GM12878 (cell line): ENCODE results near the gene RHEBL1. TPM values are rescaled to one million over a fixed set of nuclear protein-coding genes. Genes with fewer than 3 reads are reported as not detected.

ENCODE experiments used
- ATAC-seq: fragments of 200-7000 bp; cut with Tn5 transposase; 3 replicates; pipeline ENCODE4 v1.9.1; 2020; ENCODE audit warnings: mild to moderate bottlenecking, moderate library complexity
- BruUV-seq: library from RNA; stranded (reverse); fragments of 400-500 nt; replicated peaks from 2 replicates; lab custom pipeline; 2021; lab: Mats Ljungman, UMichigan
- CTCF ChIA-PET: fragments of 300-600 bp; sonication (Branson Sonifier 250); formaldehyde crosslinking; extraction: SDS; loops from one replicate; lab custom pipeline; 2021; ENCODE audit warnings: inconsistent platforms; lab: Yijun Ruan, JAX
- POLR2A ChIA-PET: fragments of 350-600 bp; formaldehyde crosslinking; extraction: SDS; loops from one replicate; lab custom pipeline; 2021; ENCODE audit warnings: inconsistent platforms; lab: Charles Lee
- RAD21 ChIA-PET: fragments of 300-600 bp; sonication (Branson Sonifier 250); formaldehyde crosslinking; loops from one replicate; lab custom pipeline; 2023; ENCODE audit warnings: antibody characterized with exemption; ENCODE audit not compliant: unreplicated experiment; lab: Charles Lee
- SMC1A ChIA-PET: fragments of 300-600 bp; sonication (Branson Sonifier 250); formaldehyde crosslinking; loops from one replicate; lab custom pipeline; 2023; ENCODE audit not compliant: unreplicated experiment, uncharacterized antibody; lab: Charles Lee
- DNase-seq: peaks from one replicate; pipeline ENCODE4 v3.0.0-alpha.2; 2011; ENCODE audit warnings: low read depth, low spot score
- FAIRE-seq: peaks from 3 replicates; lab custom pipeline; 2011; peaks lifted over from hg19 to GRCh38; lab: Jason Lieb, UNC
- H2AFZ ChIP-seq: 2 replicates; pipeline ENCODE4 v1.6.0; 2011; ENCODE audit warnings: low read depth, low read length, control low read depth; ENCODE audit not compliant: control insufficient read depth
- H3K27ac ChIP-seq: 2 replicates; pipeline ENCODE4 v1.5.1; 2011; ENCODE audit warnings: control low read depth; ENCODE audit not compliant: control insufficient read depth, insufficient read depth
- H3K27me3 ChIP-seq, 2 experiments: replicated peaks in 1 of 2; 2 replicates each; pipeline versions ENCODE4 v1.6.0 to v1.6.1; 2011; ENCODE audit warnings: low read length in 1 of 2; ENCODE audit not compliant: control insufficient read depth in 2 of 2, insufficient read depth in 2 of 2
- H3K36me3 ChIP-seq, 2 experiments: 2 replicates each; pipeline ENCODE4 v1.5.1; 2011; ENCODE audit warnings: low read length in 1 of 2; ENCODE audit not compliant: control insufficient read depth in 2 of 2, insufficient read depth in 2 of 2
- H3K4me1 ChIP-seq: 2 replicates; pipeline ENCODE4 v1.6.1; 2011; ENCODE audit warnings: mild to moderate bottlenecking, low read length, moderate library complexity, mixed read lengths; ENCODE audit not compliant: control insufficient read depth, insufficient read depth
- H3K4me2 ChIP-seq: 2 replicates; pipeline ENCODE4 v1.6.0; 2011; ENCODE audit warnings: control low read depth; ENCODE audit not compliant: control insufficient read depth, insufficient read depth
- H3K4me3 ChIP-seq: fragments of 200-600 bp; sonication (generic); 2 replicates; pipeline ENCODE4 v1.5.1; 2016
- H3K79me2 ChIP-seq: 2 replicates; pipeline ENCODE4 v1.6.0; 2011; ENCODE audit warnings: low read length; ENCODE audit not compliant: control insufficient read depth, insufficient read depth
- H3K9ac ChIP-seq: 2 replicates; pipeline ENCODE4 v1.8.0; 2011; ENCODE audit warnings: low read length, control low read depth, mixed read lengths; ENCODE audit not compliant: control insufficient read depth, insufficient read depth
- H3K9me3 ChIP-seq: replicated peaks from 3 replicates; pipeline ENCODE4 v1.5.1; 2011; ENCODE audit warnings: mild to moderate bottlenecking, low read length; ENCODE audit not compliant: control insufficient read depth, insufficient read depth
- H4K20me1 ChIP-seq: 2 replicates; pipeline ENCODE4 v1.6.0; 2011; ENCODE audit not compliant: control insufficient read depth, insufficient read depth
- GABPA ChIP-seq: IDR thresholded peaks from 2 replicates; pipeline ENCODE4 v1.6.1; 2014; ENCODE audit warnings: antibody characterized with exemption, low read depth, mild to moderate bottlenecking, inconsistent platforms
- JUNB ChIP-seq: IDR thresholded peaks from 2 replicates; pipeline ENCODE4 v1.6.1; 2016; ENCODE audit warnings: antibody characterized with exemption, mild to moderate bottlenecking
- KLF5 ChIP-seq: fragments of 450-650 bp; IDR thresholded peaks from 2 replicates; pipeline ENCODE4 v1.6.1; 2014; ENCODE audit warnings: mild to moderate bottlenecking; ENCODE audit not compliant: partially characterized antibody
- TCF3 ChIP-seq: IDR thresholded peaks from 2 replicates; pipeline ENCODE4 v1.6.1; 2012; ENCODE audit warnings: low read depth, mild to moderate bottlenecking, low read length, borderline replicate concordance; ENCODE audit not compliant: insufficient read depth
- WGBS: methylation state at CpG from one replicate; pipeline ENCODE4 v1.1.6; 2016; ENCODE audit warnings: low lambda C conversion rate; ENCODE audit not compliant: insufficient replicate concordance, insufficient coverage; ENCODE audit errors: missing lambda C conversion rate; 5-methylcytosine and 5-hydroxymethylcytosine counted together
- in situ Hi-C: fragments of 300-500 bp; cut with MboI; formaldehyde crosslinking; loops from 9 replicates; pipeline ENCODE4 v1.14.3; 2018; ENCODE audit warnings: mixed read lengths
- intact Hi-C: fragments of 100-400 bp; cut with micrococcal nuclease; formaldehyde crosslinking; loops from one replicate; pipeline ENCODE4 v1.14.2; 2022; ENCODE audit not compliant: unreplicated experiment
- polyA plus RNA-seq, 11 experiments: library from polyadenylated mRNA; depleted of rRNA in 4 of 11; unstranded in 6 of 11; stranded (reverse) in 5 of 11; fragments of >200 nt; fragmentation: Nextera tagmentation in 4 of 11; fragmentation: Illumina TruSeq in 1 of 11; extraction: Ambion mirVana in 4 of 11; extraction: Trizol in 1 of 11; gene quantifications; 1 replicate in 1 of 11; 2 replicates in 10 of 11; pipeline versions ENCODE4 v1.2.1 to v1.2.3, GENCODE V29; 2011 to 2016; ENCODE audit warnings: inconsistent platforms in 2 of 11, missing spikeins in 2 of 11, low read depth in 1 of 11
- total RNA-seq, 4 experiments: library from RNA; depleted of rRNA in 3 of 4; stranded (reverse); fragments of >200 nt in 3 of 4; fragmentation: Illumina TruSeq in 1 of 4; extraction: Trizol in 1 of 4; gene quantifications; 2 replicates each; pipeline versions ENCODE4 v1.2.1 to v1.2.3, GENCODE V29; 2013 to 2021

RHEBL1 gene
- total and polyA plus RNA-seq, 10 of the 15 experiments (the other 5 are each of a cell fraction or from before 2014, with no cell fraction given) = 5.9 to 18.7 (median 12.0) TPM

DNA sequence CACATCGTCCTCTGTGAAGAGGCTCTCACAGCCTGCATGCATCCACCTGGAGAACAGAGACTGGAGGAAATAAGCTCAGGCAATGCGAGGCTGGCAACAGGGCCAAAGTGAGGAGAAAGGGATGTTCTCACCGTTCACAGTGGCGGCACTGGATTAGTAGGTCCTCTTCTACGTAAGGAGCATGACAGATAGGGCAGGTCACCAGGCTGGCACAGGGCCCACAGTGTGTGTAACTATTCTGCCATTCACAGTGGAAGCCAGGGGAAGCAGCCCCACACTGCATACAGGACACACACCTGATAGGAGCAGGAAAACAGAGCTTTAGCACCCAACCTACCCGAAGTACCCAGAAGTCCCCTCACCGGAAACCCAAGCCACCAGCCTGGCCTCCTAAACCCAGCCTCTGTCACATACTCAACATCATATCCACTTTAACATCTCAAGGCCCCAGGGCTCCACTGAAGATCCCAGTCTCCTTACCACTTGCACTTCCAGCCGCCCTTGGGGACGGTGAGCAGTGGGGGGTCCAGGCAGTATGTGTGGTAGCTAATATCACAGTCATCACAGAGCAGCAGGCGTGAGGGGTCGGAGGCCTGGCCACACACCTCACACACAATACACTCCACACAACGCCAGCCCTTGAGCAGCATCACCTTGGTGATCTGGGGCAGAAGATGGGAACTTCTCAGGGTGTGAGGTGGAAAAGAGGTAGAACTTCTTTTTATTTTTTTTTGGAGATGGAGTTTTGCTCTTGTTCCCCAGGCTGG, 23.5 kb downstream of the RHEBL1 start (continued):
- TF ChIP-seq GABPA (no peak), TCF3 (no peak), JUNB (no peak)
- TF ChIP-seq, all 136 proteins: peak for 0

DNA sequence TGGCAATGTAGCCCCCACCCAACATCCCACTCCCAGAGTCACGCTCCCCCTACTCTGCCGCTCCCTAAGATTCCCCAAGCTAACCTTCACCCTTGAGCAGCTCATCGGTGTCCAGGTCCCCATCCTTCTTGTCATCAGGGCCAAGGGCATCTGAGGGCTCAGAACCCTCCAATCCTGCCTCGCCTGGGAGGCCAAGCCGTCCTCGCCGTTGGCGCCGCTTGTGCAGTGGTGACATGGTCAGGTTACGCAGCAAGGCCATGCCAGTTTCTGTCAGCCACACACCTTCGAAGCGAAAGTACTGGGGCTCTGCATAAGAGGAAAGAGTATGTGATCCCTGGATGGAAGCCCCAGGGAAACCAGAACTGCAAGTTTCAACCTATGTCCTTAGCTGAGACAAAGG, 25.1 kb downstream of the RHEBL1 start:
- Histone ChIP-seq H3K4me2 (no peak overlapping the region), H2AFZ (no peak overlapping the region), H3K79me2 (no peaks in the 10 kb centered on the region), H3K4me1 (no peaks in the 10 kb centered on the region), H3K9me3 (no peaks in the 10 kb centered on the region), H3K27me3 (no peaks in the 10 kb centered on the region), H3K36me3 (peaks cover 40 to 68% of the 10 kb centered on the region in 2 experiments), H4K20me1 (no peaks in the 10 kb centered on the region), H3K4me3 (no peak overlapping the region), H3K27ac (no peak overlapping the region), H3K9ac (no peak overlapping the region)
- no peak for ATAC-seq
- in situ Hi-C loops = no loop called here
- 98% methylated on average over 11 of the region's 12 CpGs for WGBS
- RAD21 ChIA-PET = interaction anchor here (2.7 kb wide), 1 partner anchor 48 kb away, joined by 14 read pairs; no protein-coding TSS in a partner anchor
- no peak for DNase-seq
- POLR2A ChIA-PET = interaction anchor here (0.6 kb wide), 1 partner anchor 40 kb away, joined by 3 read pairs; no protein-coding TSS in a partner anchor
- FAIRE-seq = no peak
- intact Hi-C loops = no loop called here
- CTCF ChIA-PET = interaction anchor here (1.6 to 4.4 kb wide), 7 partner anchors 11 to 57 kb away, joined by 7 to 44 read pairs (median 11); partner anchors contain the start of gene DDN
- no TSS peak for BruUV-seq
- SMC1A ChIA-PET = interaction anchor here (2.2 kb wide), 1 partner anchor 47 kb away, joined by 19 read pairs; no protein-coding TSS in a partner anchor
- TF ChIP-seq KLF5 = no peak
